Measurements from ENCODE around the gene RECQL5. TPM values are rescaled to one million over a fixed set of nuclear protein-coding genes. Genes with fewer than 3 reads are reported as not detected.

Gene RECQL5
- total RNA-seq, 1 experiment from 2014 or later: 71.3 TPM

GRCh38 chr17:75624021-75624420 lies 42.9 kb downstream of the RECQL5 start:
- BruUV-seq (replicated peaks): no TSS peak
- no peak for DNase-seq
- Mint-ChIP-seq H3K4me3 (ENCODE audit: low read depth, unreplicated experiment) (no peak overlapping the region), H3K36me3 (ENCODE audit: insufficient read depth, unreplicated experiment) (peaks cover 55% of the 10 kb centered on the region), H3K27ac (ENCODE audit: unreplicated experiment) (no peak overlapping the region), H3K27me3 (ENCODE audit: unreplicated experiment) (no peaks in the 10 kb centered on the region), H3K4me1 (ENCODE audit: low read depth, unreplicated experiment) (peaks cover 13% of the 10 kb centered on the region), H3K9me3 (ENCODE audit: low read depth, unreplicated experiment) (no peaks in the 10 kb centered on the region)
- CTCF ChIA-PET: interaction anchor here (1.0 to 1.5 kb wide), 3 partner anchors 9 to 30 kb away, joined by 3 to 6 read pairs (median 4); partner anchors contain the start of gene SMIM5
- intact Hi-C loops (cut with micrococcal nuclease; ENCODE audit: unreplicated experiment): no loop called here
- TF ChIP-seq CTCF (IDR thresholded peaks at IDR 0.05; ENCODE audit: unreplicated experiment): no peak

- no TSS peak for BruUV-seq (replicated peaks)
- Mint-ChIP-seq H3K27ac (ENCODE audit: unreplicated experiment) (no peak overlapping the region), H3K4me3 (ENCODE audit: low read depth, unreplicated experiment) (no peak overlapping the region), H3K36me3 (ENCODE audit: insufficient read depth, unreplicated experiment) (peaks cover 48% of the 10 kb centered on the region), H3K4me1 (ENCODE audit: low read depth, unreplicated experiment) (peaks cover 13% of the 10 kb centered on the region), H3K27me3 (ENCODE audit: unreplicated experiment) (no peaks in the 10 kb centered on the region), H3K9me3 (ENCODE audit: low read depth, unreplicated experiment) (no peaks in the 10 kb centered on the region)
- no peak for TF ChIP-seq CTCF (IDR thresholded peaks at IDR 0.05; ENCODE audit: unreplicated experiment)
- intact Hi-C loops (cut with micrococcal nuclease; ENCODE audit: unreplicated experiment): no loop called here
- CTCF ChIA-PET: interaction anchor here (1.0 to 1.4 kb wide), 2 partner anchors 10 to 22 kb away, joined by 4 to 6 read pairs; partner anchors contain the start of gene SMIM5
- no peak for DNase-seq
Measured at GRCh38 chr17:75623386-75623785, 43.6 kb downstream of the RECQL5 start.

GRCh38 chr17:75622771-75623273 lies 44.1 kb downstream of the RECQL5 start:
- CTCF ChIA-PET: interaction anchor here (1.0 kb wide), 1 partner anchor 21 kb away, joined by 4 read pairs; no protein-coding TSS in a partner anchor
- no TSS peak for BruUV-seq (replicated peaks)

GRCh38 chr17:75622076-75622475 lies 44.9 kb downstream of the RECQL5 start:
- Mint-ChIP-seq H3K27me3 (ENCODE audit: unreplicated experiment) (no peaks in the 10 kb centered on the region), H3K4me1 (ENCODE audit: low read depth, unreplicated experiment) (peaks cover 23% of the 10 kb centered on the region), H3K36me3 (ENCODE audit: insufficient read depth, unreplicated experiment) (peaks cover 47% of the 10 kb centered on the region), H3K27ac (ENCODE audit: unreplicated experiment) (no peak overlapping the region), H3K4me3 (ENCODE audit: low read depth, unreplicated experiment) (no peak overlapping the region), H3K9me3 (ENCODE audit: low read depth, unreplicated experiment) (no peaks in the 10 kb centered on the region)
- TF ChIP-seq CTCF (IDR thresholded peaks at IDR 0.05; ENCODE audit: unreplicated experiment): no peak
- no TSS peak for BruUV-seq (replicated peaks)
- CTCF ChIA-PET: interaction anchor here (1.0 to 1.8 kb wide), 3 partner anchors 8 to 21 kb away, joined by 3 to 7 read pairs (median 7); partner anchors contain the start of gene SMIM5
- intact Hi-C loops (cut with micrococcal nuclease; ENCODE audit: unreplicated experiment): no loop called here
- DNase-seq: no peak

More at GRCh38 chr17:75622771-75623273, 44.1 kb downstream of the RECQL5 start:
- no peaks in the 10 kb centered on the region for H3K27me3 Mint-ChIP-seq (ENCODE audit: unreplicated experiment)
- peaks cover 15% of the 10 kb centered on the region for H3K4me1 Mint-ChIP-seq (ENCODE audit: low read depth, unreplicated experiment)
- H3K27ac Mint-ChIP-seq (ENCODE audit: unreplicated experiment): peak overlapping the region; percentile 26
- intact Hi-C loops (cut with micrococcal nuclease; ENCODE audit: unreplicated experiment): no loop called here
- H3K9me3 Mint-ChIP-seq (ENCODE audit: low read depth, unreplicated experiment): no peaks in the 10 kb centered on the region
- DNase-seq: no peak
- peaks cover 46% of the 10 kb centered on the region for H3K36me3 Mint-ChIP-seq (ENCODE audit: insufficient read depth, unreplicated experiment)
- H3K4me3 Mint-ChIP-seq (ENCODE audit: low read depth, unreplicated experiment): no peak overlapping the region
- no peak for TF ChIP-seq CTCF (IDR thresholded peaks at IDR 0.05; ENCODE audit: unreplicated experiment)
